ENCODE data around the gene PRKD1.

- TF ChIP-seq EZH2 (IDR thresholded peaks at IDR 0.05; ENCODE audit: borderline replicate concordance, low read depth, low read length, severe bottlenecking) (no peak), CTCF (IDR thresholded peaks at IDR 0.05; ENCODE audit: borderline replicate concordance, extremely low read depth, low read length, poor library complexity, severe bottlenecking) (no peak)
Measured at GRCh38 chr14:29919845-29920244, 7.8 kb downstream of the PRKD1 start.

Measured in DND-41 (cell line).